Activated effector memory CD4-positive, alpha-beta T cell treated with Interleukin-2 at 50 U/mL for 16 hours (primary cell): Measurements from ENCODE around the gene CASQ2.

Experiments
- DNase-seq: peaks from one replicate; pipeline ENCODE4 v3.0.0-alpha.2; 2020

CASQ2 gene

DNA sequence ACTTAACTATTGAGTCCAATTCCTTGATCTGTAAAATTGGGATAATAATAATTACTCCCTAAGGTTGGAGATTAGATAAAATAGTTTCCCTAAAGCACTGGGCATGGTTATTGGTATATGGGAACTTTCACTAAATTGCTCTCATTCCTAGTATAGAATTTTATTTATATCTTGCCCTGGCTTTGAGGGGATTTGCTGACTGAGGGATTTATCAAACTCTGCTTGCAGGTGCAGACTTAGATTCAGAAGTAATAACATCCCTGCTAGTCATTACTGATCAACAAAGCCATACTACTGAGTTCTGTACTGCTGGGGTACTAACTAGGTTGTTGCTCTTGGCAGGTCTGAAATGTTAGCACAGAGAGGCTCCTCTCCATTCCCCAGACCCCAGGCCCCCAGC, 41.9 kb downstream of the CASQ2 start:
- DNase-seq, result no peak

DNA sequence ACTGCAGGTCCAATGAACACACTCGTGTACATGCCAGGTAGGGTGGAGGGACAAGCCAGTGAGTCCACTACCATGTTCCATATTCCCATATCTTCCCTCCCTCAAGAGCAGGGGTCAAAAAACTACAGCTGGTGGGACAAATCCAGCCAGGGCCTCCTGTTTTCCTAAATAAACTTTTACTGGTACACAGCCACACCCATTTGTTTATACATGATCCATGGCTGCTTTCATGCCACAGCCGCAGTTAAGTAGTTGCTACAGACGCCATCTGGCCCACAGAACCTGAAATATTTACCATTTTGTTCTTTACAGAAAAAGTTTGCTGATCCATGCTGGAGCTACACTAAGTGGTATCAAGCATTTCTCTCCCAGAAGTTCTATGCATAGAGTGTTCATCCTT, 42.4 kb downstream of the CASQ2 start:
- no peak for DNase-seq

DNA sequence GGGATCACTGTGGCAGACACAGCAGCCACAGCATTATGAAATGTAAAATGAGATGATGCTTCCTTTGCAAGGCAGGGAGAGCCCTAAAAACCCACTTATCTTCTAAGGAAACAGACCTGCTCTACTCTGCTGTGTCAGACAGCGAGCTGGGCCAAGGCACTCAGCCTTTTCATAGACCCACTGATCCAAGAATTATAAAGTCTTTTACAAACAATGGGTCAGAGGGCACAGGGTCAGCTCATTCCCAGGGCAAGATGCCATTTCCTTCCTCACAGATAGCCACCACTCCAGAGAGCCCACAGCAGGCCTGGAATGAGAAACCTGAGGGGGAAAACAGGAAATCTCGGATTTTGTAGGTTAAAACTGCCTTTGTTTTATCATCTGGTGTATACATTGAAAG, 42.9 kb downstream of the CASQ2 start:
- DNase-seq, result no peak

DNA sequence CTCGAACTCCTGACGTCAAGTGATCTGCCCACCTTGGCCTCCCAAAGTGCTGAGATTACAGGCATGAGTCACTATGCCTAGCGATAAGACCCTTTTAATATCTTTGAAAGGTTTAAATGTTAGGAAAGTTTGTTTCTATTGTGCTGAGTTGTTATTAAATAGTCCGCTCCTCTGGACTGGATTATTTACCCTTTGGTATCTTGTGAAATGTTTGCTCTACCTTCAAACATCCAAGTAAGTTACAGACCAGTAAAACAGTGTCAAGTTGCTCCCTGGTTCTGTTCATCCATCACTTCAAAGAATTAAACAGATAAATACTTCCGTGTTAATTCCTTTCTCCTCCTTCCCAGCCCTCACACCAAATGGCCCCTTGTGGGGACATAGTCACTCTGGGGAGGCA, 44.8 kb downstream of the CASQ2 start:
- no peak for DNase-seq

DNA sequence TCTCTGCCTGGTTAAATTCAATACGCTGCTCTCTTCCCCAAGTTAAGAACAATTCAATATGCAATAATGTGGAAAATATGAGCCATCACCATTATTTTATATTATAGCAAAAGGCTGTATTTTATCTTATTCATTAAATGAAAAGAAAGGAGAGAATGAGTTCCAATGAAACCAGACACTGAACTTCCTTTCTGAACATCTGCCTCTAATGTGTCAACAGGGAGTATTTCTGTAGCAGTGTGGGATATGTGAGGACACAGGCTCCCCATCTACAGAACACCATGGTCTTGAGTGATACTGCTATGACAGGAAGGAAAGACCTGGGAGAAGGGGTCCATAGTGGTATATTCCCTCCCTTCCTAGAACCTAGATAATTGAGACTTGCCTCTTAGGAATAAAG, 46.3 kb downstream of the CASQ2 start:
- no peak for DNase-seq

- DNase-seq, result no peak
Measured at GRCh38 chr1:115719285-115719684, 49.2 kb downstream of the CASQ2 start.

DNA sequence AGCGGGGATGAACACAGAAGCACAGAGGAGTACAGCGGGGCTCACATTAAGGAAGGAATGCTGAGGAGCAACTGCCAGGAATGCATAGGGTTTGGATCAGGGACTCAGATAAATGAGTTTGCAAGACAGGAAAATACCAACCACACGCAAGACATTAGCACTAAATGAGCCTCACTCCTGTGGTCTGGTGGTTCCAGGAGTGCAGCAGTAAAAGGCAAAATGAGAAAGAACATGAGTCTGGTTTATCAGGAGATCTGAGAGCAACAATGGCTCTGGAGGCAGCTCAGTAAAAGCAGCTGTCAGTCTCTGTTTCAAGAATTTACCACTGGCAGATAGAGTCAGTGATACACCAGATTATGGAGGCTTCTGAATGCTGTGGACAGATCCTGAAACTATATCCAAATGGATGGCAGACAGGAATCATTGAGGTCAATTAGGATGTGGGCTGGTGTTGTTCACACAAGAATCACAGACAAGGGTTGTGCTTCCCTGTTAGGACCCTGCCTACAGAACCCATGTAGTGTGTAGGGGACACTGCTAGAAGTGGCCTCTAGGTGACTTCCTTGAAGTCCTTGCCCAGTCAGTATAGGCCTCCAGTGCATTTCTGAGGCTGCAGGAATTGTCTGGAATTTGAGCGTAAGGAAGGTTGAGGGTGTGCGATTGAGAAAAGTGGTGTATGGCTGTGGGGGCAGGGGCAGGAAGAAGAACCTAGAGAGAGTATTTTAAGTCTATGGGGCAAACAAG, 50.3 kb downstream of the CASQ2 start:
- DNase-seq, result no peak

DNA sequence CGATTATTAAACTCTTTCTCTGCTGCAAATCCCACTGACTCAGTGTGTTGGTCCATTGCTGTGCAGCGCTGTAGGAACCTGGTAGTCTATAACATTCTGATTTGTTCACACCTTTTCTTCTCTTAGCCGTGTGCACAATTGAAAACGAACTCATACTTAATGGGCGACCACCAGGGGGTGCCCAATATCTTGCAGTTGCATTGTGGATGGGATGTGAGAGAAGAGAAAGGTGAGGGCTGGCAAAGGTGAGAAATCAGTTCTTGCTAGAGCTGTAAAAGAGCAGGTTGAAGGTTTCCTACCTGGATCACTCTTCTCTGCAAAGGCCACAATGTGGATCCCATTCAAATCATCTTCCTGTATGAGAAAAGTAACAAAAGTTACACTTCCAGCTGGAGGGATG, 51.0 kb downstream of the CASQ2 start:
- no peak for DNase-seq

DNA sequence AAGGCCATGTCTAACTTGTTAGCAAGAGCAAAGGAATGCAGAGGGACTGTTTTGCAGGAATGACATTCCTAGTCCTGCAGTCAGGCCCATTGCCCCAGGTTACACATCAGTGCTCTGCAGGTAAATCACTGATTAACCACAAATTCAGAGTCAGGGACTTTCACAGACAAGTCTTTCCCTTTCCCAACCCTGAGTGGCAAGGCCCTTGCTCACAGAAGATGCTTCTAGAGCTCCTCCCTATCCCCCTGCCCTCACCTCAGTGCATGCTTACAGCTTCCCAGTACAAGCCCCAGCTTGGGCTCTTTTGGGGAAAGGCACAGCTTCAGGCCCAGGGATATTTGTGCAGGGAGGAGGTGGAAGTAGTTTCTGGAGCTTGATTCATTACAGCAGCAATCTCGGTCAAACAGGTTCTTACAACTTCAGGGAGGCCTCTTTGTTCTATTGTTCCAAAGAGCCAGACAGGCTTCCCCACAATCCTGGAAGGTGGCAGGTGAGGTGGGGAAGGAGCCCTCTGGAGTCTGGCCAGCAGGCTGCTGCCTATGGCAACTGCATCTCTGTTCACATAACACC, 53.9 kb downstream of the CASQ2 start:
- no peak for DNase-seq

DNA sequence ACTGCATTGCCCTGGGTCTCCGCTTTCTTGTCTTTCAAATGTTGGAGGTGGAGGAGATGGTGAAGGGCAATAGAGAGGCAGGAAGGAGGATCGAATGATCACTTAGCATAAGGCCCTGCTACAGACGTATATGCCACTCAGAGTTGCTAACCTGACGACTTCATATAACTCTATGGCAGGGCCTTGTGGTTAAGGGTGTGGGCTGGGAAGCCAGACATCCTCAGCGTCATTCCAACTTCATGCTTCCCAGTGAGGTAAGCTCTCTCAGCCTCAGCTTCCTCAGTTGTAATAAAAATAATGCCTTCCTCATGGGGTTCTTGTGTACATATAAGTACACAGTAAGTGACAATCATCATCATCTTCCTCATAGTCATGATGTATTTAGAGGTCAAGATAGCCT, 54.6 kb downstream of the CASQ2 start:
- no peak for DNase-seq

- no peak for DNase-seq
Measured at GRCh38 chr1:115712911-115713609, 55.5 kb downstream of the CASQ2 start.

GRCh38 chr1:115710859-115711624, 57.5 kb downstream of the CASQ2 start:
- DNase-seq, result no peak

DNA sequence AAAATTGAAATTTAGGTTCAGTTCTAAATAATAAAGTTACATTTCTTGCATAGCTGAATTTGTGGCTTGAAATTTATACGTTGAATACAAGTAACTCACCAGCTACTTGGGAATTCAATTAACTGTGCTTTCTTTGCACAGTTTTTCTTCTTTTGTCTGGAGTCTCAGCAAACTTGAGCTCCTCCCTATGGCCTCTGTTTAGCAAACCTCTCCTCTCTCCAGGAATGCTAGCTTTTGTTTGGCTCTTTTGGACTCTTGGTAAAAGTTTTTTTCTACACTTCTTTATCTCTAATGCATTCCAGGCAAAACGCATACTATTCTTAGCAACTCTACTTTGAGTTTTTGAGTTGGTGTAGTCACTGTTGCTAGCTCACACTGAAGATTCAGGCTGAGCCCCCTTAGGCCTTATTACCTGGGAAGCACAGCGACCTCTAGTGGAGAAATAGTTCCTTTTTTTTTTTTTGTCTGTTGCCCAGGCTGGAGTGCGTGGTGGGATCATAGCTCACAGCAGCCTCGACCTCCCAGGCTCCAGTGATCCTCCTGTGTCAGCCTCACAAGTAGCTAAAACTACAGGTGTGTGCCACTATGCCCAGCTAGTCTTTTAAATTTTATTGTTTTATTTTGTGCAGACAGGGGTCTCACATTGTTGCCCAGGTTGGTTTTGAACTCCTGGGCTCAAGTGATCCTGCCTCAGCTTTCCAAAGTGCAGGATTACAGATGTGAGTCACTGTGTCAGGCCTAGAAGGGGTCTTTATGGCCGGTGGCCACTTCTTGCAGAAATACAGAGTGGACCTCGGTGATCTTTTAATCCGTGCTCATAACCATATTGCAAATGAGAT, 61.7 kb downstream of the CASQ2 start:
- DNase-seq, result no peak

GRCh38 chr1:115705963-115706362, 62.6 kb downstream of the CASQ2 start:
- no peak for DNase-seq

DNA sequence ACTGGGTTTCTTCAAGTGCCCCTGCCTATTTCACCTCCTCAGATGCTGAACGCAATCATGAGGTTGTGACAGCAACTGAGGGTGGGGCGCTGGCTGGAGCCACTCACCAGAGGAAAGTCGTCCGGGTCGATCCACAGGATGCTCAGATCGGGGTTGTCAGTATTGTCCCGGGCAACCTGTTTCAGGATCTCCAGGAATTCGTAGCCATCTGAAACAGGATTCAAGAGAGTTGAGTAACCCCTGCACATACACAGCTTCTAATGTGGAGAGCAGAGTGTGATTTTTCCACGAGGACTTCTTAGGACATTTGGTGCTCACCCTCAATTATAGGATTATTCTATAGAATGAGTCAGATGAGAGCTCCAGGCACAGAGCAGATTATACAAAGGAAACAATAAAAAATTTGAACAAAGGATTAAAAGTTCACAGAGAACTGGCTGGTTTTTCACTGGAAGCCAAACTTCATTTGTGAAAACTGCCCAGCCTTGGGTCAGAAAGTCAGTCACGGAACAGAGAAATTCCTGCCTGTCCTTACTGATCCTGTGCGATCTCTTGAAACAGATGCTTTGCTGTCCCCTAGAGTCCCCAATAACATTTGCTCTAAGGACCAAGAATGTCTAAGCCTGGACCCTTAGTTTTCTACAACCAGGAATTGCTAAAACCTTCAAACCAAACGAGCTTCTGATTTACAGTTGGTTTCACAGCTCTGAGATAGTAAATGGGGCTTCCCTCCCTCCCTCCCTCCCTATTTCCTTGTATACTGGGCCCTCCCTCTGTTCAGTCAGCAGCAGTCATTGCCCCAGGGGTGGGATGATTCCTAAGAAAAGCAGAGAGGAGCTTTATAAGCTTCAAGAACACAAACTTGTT, 63.2 kb downstream of the CASQ2 start:
- no peak for DNase-seq

DNA sequence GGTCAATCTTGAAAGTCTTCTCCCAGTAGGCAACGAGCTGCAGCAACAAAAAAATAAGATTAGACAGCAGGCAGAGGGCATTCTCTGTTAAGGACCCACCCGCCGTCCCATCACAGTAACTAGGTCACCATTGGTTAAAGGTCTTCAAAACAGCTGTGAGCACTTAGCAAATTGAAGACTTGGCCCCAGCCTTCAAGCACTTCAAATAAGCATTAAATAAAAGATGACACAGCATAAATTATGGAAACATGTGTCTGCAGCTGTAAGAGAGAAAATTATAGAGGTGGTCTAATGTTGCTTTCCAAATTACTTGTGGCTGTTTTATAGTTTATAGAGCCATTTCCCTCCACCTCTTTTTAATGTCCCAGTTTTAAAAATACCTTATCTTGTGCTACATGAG, 65.6 kb downstream of the CASQ2 start:
- no peak for DNase-seq

DNA sequence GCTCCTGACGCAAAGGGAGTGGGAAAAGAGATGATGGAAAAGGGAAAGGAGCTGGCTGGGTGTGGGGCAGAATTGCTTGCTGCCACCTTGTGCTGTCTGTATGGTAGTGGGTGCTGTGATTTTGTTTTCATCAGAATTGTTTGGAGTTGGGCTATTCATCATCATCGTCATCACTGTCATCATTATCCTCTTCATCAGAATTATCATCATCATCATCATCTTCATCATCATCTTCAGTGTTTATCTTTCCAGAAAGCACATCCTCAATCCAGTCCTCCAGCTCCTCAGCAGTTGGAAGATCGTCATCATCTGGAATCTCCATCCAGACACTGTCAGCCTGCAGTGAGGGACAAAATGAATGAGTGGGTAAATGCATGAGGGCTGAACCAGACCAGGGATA, 67.4 kb downstream of the CASQ2 start:
- DNase-seq, result no peak

- no peak for DNase-seq
Measured at GRCh38 chr1:115697619-115698018, 70.9 kb downstream of the CASQ2 start.

- DNase-seq, result no peak
Measured at GRCh38 chr1:115694805-115695204, 73.7 kb downstream of the CASQ2 start.

DNA sequence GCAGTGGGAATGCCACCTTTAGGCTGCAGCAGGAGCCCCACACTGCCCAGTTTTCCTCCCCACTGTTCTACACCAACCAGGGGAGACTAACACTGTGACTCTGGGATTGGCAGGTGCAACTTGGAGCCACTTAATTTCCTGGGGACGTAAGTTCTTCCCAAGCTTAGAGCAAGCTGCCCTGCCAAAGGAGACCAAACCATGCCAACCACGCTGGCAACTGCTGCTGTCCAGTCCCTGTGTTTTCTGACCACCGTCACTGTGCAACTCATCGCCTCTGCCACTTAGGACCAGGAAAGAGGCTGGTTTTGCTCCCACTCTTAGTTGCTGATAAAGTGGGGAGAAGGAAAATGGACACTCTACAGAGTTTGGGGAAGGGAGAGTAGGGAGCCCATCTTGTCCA, 76.3 kb downstream of the CASQ2 start:
- DNase-seq, result no peak

GRCh38 chr1:115690972-115691371, 77.5 kb downstream of the CASQ2 start:
- no peak for DNase-seq

DNA sequence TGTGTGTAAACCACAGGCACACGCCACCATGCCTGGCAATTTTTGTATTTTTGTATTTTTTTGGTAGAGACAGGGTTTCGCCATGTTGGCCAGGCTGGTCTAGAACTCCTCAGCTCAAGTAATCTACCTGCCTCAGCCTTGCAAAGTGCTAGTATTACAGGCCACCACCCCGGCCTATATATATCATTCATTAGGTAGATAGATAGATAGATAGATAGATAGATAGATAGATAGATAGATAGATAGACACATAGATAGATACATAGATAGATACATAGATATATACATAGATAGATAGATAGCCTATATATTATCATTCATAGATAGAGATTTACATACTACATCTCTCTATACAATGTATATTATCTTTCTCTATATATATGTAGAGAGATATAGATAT, 80.8 kb downstream of the CASQ2 start:
- no peak for DNase-seq
